WTC11 (cell line): ENCODE data around the gene PPM1K. TPM values are rescaled to one million over a fixed set of nuclear protein-coding genes. Genes with fewer than 3 reads are reported as not detected.
A peak's percentile ranks its signal among the peaks of the same experiment; 100 is the strongest.

ENCODE experiments used
- ATAC-seq: fragments of 200-7000 bp; cut with Tn5 transposase; 2 replicates; pipeline ENCODE4 v1.10.0; 2021; ENCODE audit warnings: mild to moderate bottlenecking, moderate library complexity
- CTCF ChIA-PET: fragments of 300-600 bp; sonication (Branson Sonifier 250); formaldehyde crosslinking; loops from one replicate; lab custom pipeline; 2021; ENCODE audit warnings: antibody characterized with exemption; lab: Charles Lee
- POLR2A ChIA-PET: fragments of 350-600 bp; sonication (Branson Sonifier 250); formaldehyde crosslinking; loops from one replicate; lab custom pipeline; 2021; ENCODE audit warnings: antibody characterized with exemption; lab: Charles Lee
- DNase-seq: peaks from one replicate; pipeline ENCODE4 v3.0.0; 2021; ENCODE audit warnings: low spot score
- H3K27ac Mint-ChIP-seq: 2 replicates; pipeline ENCODE4 v1.8.0; 2021; ENCODE audit warnings: mixed read lengths
- H3K27me3 Mint-ChIP-seq: 2 replicates; pipeline ENCODE4 v1.8.0; 2021; ENCODE audit warnings: low read depth, mild to moderate bottlenecking, moderate library complexity, mixed read lengths
- H3K36me3 Mint-ChIP-seq: 2 replicates; pipeline ENCODE4 v1.8.0; 2021; ENCODE audit warnings: mixed read lengths
- H3K4me1 Mint-ChIP-seq: 2 replicates; pipeline ENCODE4 v1.8.0; 2022; ENCODE audit warnings: mixed read lengths
- H3K4me3 Mint-ChIP-seq: 2 replicates; pipeline ENCODE4 v1.8.0; 2021; ENCODE audit warnings: mild to moderate bottlenecking, moderate library complexity, mixed read lengths
- H3K9me3 Mint-ChIP-seq: 2 replicates; pipeline ENCODE4 v1.8.0; 2021; ENCODE audit warnings: mixed read lengths
- AFF4 ChIP-seq: sonication (generic); formaldehyde crosslinking; IDR thresholded peaks from 2 replicates; pipeline ENCODE4 v1.8.1; 2023; ENCODE audit warnings: mild to moderate bottlenecking, missing genetic modification reagents, borderline replicate concordance
- AR ChIP-seq: fragments of 250-450 bp; sonication (Bioruptor Pico); IDR thresholded peaks from 2 replicates; pipeline ENCODE4 v1.9.0; 2021; ENCODE audit warnings: mild to moderate bottlenecking
- CREB1 ChIP-seq: sonication (generic); formaldehyde crosslinking; IDR thresholded peaks from 2 replicates; pipeline ENCODE4 v1.8.0; 2023; ENCODE audit warnings: mild to moderate bottlenecking, missing genetic modification reagents
- CTCF ChIP-seq: fragments of 200-600 bp; IDR thresholded peaks from 2 replicates; pipeline ENCODE4 v1.8.0; 2022; ENCODE audit warnings: antibody characterized with exemption
- FOXJ3 ChIP-seq: sonication (generic); formaldehyde crosslinking; IDR thresholded peaks from 2 replicates; pipeline ENCODE4 v1.9.0; 2021; ENCODE audit warnings: missing genetic modification reagents, mild to moderate bottlenecking, borderline replicate concordance
- FOXP1 ChIP-seq: sonication (generic); formaldehyde crosslinking; IDR thresholded peaks from 2 replicates; pipeline ENCODE4 v1.8.0; 2022; ENCODE audit warnings: missing genetic modification reagents, mild to moderate bottlenecking, moderate library complexity, borderline replicate concordance
- GABPB1 ChIP-seq: sonication (generic); formaldehyde crosslinking; IDR thresholded peaks from 2 replicates; pipeline ENCODE4 v1.8.1; 2023; ENCODE audit warnings: mild to moderate bottlenecking, missing genetic modification reagents
- GRHL2 ChIP-seq: fragments of 250-450 bp; sonication (Bioruptor Pico); IDR thresholded peaks from 2 replicates; pipeline ENCODE4 v1.8.0; 2022; ENCODE audit warnings: mild to moderate bottlenecking, moderate library complexity; ENCODE audit not compliant: insufficient replicate concordance, severe bottlenecking
- NFE2L1 ChIP-seq: sonication (generic); formaldehyde crosslinking; IDR thresholded peaks from 2 replicates; pipeline ENCODE4 v1.8.1; 2023; ENCODE audit warnings: missing genetic modification reagents
- SMAD3 ChIP-seq: sonication (generic); formaldehyde crosslinking; IDR thresholded peaks from 2 replicates; pipeline ENCODE4 v1.8.0; 2022; ENCODE audit warnings: missing genetic modification reagents, mild to moderate bottlenecking, borderline replicate concordance
- TP53 ChIP-seq: sonication (generic); formaldehyde crosslinking; IDR thresholded peaks from 2 replicates; pipeline ENCODE4 v1.8.1; 2023; ENCODE audit warnings: mild to moderate bottlenecking, missing genetic modification reagents
- ZBTB21 ChIP-seq: sonication (generic); formaldehyde crosslinking; IDR thresholded peaks from 2 replicates; pipeline ENCODE4 v1.8.1; 2023; ENCODE audit warnings: mild to moderate bottlenecking, missing genetic modification reagents, borderline replicate concordance
- ZBTB43 ChIP-seq: sonication (generic); formaldehyde crosslinking; IDR thresholded peaks from 2 replicates; pipeline ENCODE4 v1.8.1; 2023; ENCODE audit warnings: mild to moderate bottlenecking, missing genetic modification reagents
- ZNF317 ChIP-seq: sonication (generic); formaldehyde crosslinking; IDR thresholded peaks from 2 replicates; pipeline ENCODE4 v1.8.1; 2023; ENCODE audit warnings: low read depth, mild to moderate bottlenecking, moderate library complexity, missing genetic modification reagents, borderline replicate concordance
- ZNF423 ChIP-seq: fragments of 250-450 bp; sonication (Bioruptor Pico); IDR thresholded peaks from 2 replicates; pipeline ENCODE4 v2.1.2; 2022; ENCODE audit warnings: mild to moderate bottlenecking, moderate library complexity
- total RNA-seq: library from RNA; stranded (reverse); gene quantifications from 3 replicates; pipeline ENCODE4 v1.2.3, GENCODE V29; 2021
- TF ChIP-seq, protein P1 (sequence below): sonication (generic); formaldehyde crosslinking; IDR thresholded peaks from 2 replicates; pipeline ENCODE4 v1.8.0; 2022; ENCODE audit warnings: mild to moderate bottlenecking, missing genetic modification reagents
- TF ChIP-seq, protein P2 (sequence below): sonication (generic); formaldehyde crosslinking; IDR thresholded peaks from 2 replicates; pipeline ENCODE4 v1.8.1; 2023; ENCODE audit warnings: mild to moderate bottlenecking, missing genetic modification reagents, moderate library complexity

PPM1K gene
- total RNA-seq, 1 experiment from 2014 or later: 17.0 TPM

- TF ChIP-seq CTCF: no peak
- TF ChIP-seq, protein P1, sequence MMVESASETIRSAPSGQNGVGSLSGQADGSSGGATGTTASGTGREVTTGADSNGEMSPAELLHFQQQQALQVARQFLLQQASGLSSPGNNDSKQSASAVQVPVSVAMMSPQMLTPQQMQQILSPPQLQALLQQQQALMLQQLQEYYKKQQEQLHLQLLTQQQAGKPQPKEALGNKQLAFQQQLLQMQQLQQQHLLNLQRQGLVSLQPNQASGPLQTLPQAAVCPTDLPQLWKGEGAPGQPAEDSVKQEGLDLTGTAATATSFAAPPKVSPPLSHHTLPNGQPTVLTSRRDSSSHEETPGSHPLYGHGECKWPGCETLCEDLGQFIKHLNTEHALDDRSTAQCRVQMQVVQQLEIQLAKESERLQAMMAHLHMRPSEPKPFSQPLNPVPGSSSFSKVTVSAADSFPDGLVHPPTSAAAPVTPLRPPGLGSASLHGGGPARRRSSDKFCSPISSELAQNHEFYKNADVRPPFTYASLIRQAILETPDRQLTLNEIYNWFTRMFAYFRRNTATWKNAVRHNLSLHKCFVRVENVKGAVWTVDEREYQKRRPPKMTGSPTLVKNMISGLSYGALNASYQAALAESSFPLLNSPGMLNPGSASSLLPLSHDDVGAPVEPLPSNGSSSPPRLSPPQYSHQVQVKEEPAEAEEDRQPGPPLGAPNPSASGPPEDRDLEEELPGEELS: no peak
- no peak for TF ChIP-seq TP53 (CRISPR knock-in tag)
- TF ChIP-seq AFF4 (CRISPR knock-in tag): no peak
- TF ChIP-seq SMAD3 (CRISPR knock-in tag): no peak
- no peak for TF ChIP-seq ZBTB21 (CRISPR knock-in tag)
- TF ChIP-seq ZBTB43 (CRISPR knock-in tag): peak; percentile 67; the same call in 1 of the 2 replicates
- TF ChIP-seq FOXJ3 (CRISPR knock-in tag): no peak
- TF ChIP-seq, protein P2, sequence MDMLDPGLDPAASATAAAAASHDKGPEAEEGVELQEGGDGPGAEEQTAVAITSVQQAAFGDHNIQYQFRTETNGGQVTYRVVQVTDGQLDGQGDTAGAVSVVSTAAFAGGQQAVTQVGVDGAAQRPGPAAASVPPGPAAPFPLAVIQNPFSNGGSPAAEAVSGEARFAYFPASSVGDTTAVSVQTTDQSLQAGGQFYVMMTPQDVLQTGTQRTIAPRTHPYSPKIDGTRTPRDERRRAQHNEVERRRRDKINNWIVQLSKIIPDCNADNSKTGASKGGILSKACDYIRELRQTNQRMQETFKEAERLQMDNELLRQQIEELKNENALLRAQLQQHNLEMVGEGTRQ: no peak
- no peak for TF ChIP-seq GRHL2 (CRISPR knock-in tag)
- TF ChIP-seq ZNF317 (CRISPR knock-in tag): no peak
Observed at GRCh38 chr4:88284439-88285234, at the start of gene PPM1K (continued).

- H3K36me3 Mint-ChIP-seq: no peaks in the 10 kb centered on the region
- H3K27ac Mint-ChIP-seq: no peak overlapping the region
- ChIA-PET CTCF (no interaction called here), POLR2A (no interaction called here)
- peaks cover 6% of the 10 kb centered on the region; the same call in 1 of the 2 replicates for H3K9me3 Mint-ChIP-seq
- H3K4me3 Mint-ChIP-seq: no peak overlapping the region
- H3K27me3 Mint-ChIP-seq: no peaks in the 10 kb centered on the region; the same call in 1 of the 2 replicates
- ATAC-seq: no peak
- no peak for DNase-seq
- peaks cover 9% of the 10 kb centered on the region for H3K4me1 Mint-ChIP-seq
- TF ChIP-seq, protein P2: no peak
- no peak for TF ChIP-seq GABPB1
- TF ChIP-seq ZNF423 (CRISPR knock-in tag): no peak
- TF ChIP-seq NFE2L1 (CRISPR knock-in tag): no peak
- TF ChIP-seq CREB1: no peak
- no peak for TF ChIP-seq AR (CRISPR knock-in tag)
- TF ChIP-seq, protein P1: no peak
- no peak for TF ChIP-seq FOXP1
Observed at GRCh38 chr4:88333741-88334405, 49.5 kb upstream of the PPM1K start.
